AG10803 (cell line): ENCODE results near the gene TMBIM6.

Source experiments
- DNase-seq: peaks from one replicate; pipeline ENCODE4 v3.0.0; 2010; ENCODE audit warnings: low read depth
- H3K4me3 ChIP-seq: 2 replicates; pipeline ENCODE4 v1.5.1; 2011; ENCODE audit warnings: mild to moderate bottlenecking, low read length, control low read depth
- TF ChIP-seq, protein P1 (sequence below): conservative IDR thresholded peaks from 2 replicates; pipeline ENCODE4 v1.5.1; 2011; ENCODE audit warnings: mild to moderate bottlenecking, low read length, control low read depth, inconsistent platforms

The TMBIM6 gene

DNA sequence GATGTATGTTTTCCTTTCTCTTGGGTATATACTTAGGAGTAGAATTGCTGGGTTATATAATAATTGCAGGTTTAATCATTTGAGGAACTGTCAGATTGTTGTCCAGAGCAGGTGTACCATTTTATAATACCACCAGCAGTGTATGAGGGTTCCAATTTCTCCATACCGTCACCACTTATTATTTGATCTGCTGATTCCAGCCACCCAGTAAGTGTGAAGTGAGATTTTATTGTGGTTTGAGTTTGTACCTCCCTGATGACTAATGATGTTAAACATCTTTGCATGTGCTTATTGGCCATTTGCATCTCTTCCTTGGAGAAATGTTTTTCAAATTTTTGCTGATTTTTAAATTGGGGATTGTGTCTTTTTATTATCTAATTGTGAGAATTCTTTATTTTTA, 71.8 kb downstream of the TMBIM6 start:
- DNase-seq: no peak
- TF ChIP-seq, protein P1, sequence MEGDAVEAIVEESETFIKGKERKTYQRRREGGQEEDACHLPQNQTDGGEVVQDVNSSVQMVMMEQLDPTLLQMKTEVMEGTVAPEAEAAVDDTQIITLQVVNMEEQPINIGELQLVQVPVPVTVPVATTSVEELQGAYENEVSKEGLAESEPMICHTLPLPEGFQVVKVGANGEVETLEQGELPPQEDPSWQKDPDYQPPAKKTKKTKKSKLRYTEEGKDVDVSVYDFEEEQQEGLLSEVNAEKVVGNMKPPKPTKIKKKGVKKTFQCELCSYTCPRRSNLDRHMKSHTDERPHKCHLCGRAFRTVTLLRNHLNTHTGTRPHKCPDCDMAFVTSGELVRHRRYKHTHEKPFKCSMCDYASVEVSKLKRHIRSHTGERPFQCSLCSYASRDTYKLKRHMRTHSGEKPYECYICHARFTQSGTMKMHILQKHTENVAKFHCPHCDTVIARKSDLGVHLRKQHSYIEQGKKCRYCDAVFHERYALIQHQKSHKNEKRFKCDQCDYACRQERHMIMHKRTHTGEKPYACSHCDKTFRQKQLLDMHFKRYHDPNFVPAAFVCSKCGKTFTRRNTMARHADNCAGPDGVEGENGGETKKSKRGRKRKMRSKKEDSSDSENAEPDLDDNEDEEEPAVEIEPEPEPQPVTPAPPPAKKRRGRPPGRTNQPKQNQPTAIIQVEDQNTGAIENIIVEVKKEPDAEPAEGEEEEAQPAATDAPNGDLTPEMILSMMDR: no peak
- no peak overlapping the region for H3K4me3 ChIP-seq
